Fibroblast of skin of back (primary cell): ENCODE data around the gene TEX35.
"Not testable (repeated sequence)": the region's sequence is repeated elsewhere in the genome, so short reads cannot be mapped to it uniquely, and the experiment has no call there.

Experiments
- DNase-seq: peaks from one replicate; pipeline ENCODE4 v3.0.0-alpha.2; 2013

The TEX35 gene

GRCh38 chr1:178542554-178543289 lies 29.8 kb downstream of the TEX35 start:
- peak; percentile 89 for DNase-seq

DNA sequence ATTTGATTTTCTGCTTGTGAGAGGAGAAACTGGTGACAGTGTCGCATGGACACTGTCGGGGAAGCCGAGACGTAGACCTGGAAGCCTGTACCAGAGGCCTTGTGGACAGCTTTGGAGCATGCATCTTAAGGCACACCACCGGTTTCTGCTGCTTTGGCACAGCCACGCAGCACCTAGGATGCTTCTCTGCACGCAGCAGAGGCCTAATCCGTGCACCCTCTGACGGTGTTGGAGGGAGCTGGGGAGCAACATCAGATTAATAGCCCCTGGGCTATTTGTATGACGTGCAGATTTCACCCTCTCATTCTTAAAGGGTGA lies 30.3 kb downstream of the TEX35 start:
- no peak for DNase-seq

DNA sequence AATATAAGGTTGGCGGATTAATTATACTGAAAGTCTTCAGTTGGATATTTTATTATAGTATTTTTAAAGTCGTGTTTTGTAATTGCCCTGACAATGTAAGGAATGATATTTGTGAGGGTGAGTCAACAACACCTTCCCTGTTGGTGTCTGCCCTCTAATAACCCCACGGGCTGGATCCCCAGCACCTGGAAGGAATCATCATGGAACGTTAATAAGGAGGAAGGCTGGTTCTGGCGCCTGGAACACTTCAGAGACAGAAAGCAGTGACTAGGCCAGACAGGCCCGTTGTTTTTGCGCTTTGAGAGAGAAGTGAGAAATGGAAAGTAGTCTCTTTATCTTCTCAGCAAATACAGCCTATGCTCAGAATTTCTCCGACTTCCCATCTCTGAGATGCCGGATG lies 31.6 kb downstream of the TEX35 start:
- no peak for DNase-seq

DNA sequence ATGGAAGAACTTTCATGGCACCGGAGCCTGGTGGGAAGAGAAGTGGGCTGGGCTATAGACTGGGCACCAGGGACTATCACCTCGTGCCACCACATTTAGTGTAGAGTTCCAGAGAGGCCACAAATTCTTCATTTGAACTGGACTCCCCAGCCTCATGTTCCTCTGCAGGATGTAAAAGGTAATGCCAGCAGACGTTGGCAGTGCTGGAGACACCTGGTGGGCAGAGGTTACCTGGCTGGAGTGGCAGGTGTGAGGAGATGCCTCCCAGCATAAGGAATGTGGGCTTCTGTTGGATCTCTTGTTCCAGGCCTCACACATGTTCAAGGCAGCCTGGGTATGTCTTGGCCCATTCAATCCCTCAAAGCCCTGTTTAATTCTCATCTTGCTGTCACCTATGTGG lies 35.2 kb downstream of the TEX35 start:
- DNase-seq: no peak

GRCh38 chr1:178551307-178551706 lies 38.4 kb downstream of the TEX35 start:
- no peak for DNase-seq

GRCh38 chr1:178551940-178552339 lies 39.0 kb downstream of the TEX35 start:
- DNase-seq: no peak

DNA sequence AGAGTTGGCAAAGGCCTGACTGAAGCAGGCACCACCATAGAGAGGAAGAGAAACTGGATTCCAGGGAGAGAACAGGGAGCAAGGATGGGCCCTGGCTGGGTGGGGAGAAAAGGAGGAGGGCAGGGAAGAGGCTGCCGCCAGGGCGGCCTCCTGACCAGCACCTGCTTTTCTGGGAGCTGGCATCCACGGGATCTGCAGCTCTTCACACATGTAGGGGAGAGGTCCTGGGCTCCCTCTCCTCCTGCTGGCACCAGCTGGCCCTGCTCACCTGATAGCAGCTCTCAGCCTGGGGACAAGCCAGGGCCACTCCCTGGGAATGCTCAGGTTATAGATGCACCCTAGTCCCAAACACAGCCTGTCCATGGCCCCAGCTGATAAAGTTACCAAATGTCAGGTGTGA lies 39.9 kb downstream of the TEX35 start:
- DNase-seq: no peak

- DNase-seq: not testable (repeated sequence)
Observed at GRCh38 chr1:178554351-178554750, 41.4 kb downstream of the TEX35 start.

- not testable (repeated sequence) for DNase-seq
Observed at GRCh38 chr1:178555613-178556012, 42.7 kb downstream of the TEX35 start.

DNA sequence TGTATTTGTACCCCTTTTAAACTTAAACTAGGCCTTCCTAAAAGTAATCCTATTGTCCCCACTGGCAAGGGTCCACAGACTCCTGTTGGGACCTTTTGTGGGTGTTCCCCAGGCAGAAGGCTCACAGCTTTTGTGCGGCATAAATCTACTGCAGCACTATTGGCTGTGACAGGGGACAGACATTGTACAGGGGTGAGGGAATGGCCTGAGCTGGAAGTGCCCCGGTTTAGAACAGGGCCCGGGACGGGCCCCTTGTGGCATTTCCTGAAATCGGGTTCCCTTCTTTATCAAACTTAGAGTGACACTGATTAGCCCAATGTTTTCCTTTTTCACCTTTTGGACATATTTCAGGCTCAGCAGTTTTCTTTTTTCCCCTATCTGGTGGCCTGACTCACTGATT lies 45.9 kb downstream of the TEX35 start:
- not testable (repeated sequence) for DNase-seq

DNA sequence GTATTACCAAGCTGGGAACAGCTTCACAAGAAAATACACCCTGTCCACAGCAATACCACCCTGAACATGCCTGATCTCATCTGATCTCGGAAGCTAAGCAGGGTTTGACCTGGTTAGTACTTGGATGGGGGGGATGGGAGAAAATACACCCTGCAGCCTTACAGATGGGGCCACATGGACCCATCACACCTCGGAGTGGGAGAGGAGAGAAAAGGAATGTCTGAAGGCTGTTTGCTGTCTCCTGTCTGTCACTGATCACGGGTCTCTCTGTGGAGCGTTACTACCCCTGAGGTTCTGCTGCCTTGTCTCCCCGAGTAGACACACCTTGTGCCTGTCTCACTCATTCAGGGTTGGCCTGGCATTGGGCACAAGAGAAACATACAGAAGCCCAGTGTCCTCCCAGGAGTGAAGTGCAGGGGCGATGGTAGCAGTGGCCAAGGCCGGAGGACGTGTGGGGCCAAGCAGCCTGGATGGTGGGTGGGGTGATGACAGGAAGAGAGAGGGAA lies 48.0 kb downstream of the TEX35 start:
- DNase-seq: no peak

DNA sequence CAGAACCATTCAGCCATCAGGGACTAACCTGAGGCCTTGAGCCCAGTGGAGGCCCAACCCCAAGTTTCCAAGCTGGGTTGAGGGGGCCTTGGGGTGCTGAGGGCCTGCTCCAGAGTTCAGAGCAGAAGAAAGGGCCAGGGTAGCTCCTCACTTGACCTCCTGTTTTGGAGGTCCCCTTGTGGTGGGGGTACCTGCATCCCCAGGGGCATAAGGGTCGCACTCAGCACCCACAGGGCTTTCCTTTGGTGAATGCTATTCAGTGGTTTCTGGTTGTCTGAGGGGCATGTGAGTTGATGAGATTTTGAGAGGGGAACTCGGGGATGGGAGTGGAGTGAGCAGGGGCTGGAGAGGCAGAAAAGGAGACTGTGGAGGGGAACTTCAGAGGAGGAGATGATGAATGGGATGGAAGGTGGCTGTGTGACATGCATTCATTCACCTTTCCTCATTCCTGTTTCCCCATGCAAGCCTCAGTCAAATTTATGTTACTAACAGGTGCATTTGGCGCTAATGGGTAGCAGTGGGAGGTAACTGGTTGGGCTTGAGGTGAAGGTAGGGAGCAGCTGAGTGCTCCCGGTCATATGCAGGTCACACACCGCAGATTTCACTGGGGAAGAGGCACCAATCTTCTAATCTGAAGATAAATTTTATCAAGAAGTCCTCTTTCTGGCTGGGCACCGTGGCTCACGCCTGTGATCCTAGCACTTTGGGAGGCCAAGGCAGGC lies 50.4 kb downstream of the TEX35 start:
- DNase-seq: no peak

DNA sequence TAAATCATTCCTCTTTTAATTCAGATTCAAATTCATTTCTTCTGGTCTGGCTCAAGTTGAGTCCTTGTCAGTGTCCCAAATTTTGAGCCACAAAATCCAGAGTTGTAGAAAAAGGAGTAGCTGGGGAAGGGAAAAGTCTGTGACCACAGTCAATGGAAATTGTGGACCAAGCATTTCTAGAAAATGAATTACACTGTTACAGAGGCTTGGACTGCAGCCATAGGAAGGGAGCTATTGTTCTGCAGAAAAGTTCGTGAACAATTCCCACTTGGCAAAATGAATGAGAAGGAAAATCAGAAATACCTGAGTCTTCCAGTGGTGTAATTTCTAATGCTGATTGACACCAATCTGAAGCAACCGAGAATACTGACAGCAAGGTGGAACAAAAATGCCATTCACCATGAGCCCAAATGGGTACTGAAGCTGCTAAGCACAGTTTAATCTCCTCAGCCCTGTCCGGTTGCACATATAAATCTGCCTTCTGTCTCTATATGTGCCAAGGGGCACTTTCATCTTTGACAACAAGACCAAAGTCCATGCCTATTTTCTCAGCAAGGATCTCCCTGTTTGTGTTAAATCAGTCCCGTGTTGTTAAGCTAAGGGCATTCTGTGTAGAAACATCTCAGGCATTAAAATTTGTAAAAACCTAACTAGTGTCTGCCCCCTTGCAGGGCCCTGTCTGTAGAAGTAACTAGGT lies 51.3 kb downstream of the TEX35 start:
- DNase-seq: no peak

- no peak for DNase-seq
Observed at GRCh38 chr1:178564783-178565180, 51.9 kb downstream of the TEX35 start.

DNA sequence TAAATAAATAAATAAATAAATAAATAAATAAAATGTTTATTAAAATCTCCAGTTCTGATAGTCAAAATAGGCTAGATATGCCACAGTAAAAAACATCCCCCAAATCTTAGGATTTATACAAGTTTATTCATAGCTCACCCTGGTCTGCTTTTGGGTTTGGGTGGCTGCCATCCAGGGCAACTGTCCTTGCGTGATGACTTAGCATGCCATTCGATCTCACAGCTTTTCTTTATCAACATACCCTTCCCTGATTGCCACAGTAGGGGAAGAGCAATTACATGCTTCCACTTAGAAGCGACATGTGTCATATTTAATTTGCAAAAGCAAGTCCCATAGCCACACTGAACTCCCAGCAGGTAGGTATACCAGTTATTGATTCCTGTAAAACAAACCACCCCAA lies 52.7 kb downstream of the TEX35 start:
- DNase-seq: no peak

DNA sequence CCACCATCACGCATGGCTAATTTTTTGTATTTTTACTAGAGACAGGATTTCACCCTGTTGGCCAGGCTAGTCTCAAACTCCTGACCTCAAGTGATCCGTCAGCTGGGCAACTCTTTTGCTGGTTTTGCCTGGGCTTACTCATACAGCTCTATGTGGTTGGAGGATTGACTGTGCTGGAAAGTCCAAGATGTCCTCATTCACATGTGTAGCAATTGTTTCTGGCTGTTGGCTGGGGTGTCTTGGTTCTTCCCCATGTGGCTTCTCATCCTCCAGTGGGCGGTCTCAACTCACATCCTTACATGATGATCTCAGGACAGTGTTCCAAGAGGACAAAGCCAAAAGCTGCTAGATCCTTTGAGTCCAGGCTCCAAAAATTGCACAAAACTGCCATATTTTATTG lies 53.3 kb downstream of the TEX35 start:
- DNase-seq: no peak

DNA sequence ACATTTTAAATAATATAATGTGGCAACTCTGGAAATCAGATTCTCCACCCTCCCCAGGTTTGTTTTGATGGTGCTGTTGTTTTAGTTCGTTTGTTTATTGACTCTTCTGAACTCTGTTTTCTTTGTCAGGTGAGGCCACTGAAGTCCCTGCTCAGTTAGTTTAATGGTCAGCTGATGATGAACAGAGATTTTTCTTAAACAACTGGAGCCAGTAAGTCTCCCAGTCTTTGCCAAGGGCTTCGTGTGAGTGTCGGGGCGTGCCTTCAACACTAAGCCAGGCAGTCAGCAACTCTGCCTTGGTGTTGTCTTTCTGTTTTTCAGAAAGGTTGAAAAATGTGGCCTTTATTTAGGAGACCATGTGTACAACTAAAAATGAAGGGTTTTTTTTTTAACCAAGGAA lies 58.9 kb downstream of the TEX35 start:
- DNase-seq: no peak
